D341Med (cell line): Measurements from ENCODE around the gene AKAP8L.

Experiments
- DNase-seq: peaks from one replicate; pipeline ENCODE4 v3.0.0; 2012; ENCODE audit warnings: low spot score

Gene AKAP8L

GRCh38 chr19:15448778-15449619 lies 30.2 kb upstream of the AKAP8L start:
- DNase-seq, result no peak

GRCh38 chr19:15448044-15448777 lies 29.4 kb upstream of the AKAP8L start:
- DNase-seq, result no peak

- DNase-seq, result no peak
These were observed 28.3 kb upstream of the AKAP8L start for GRCh38 chr19:15447057-15447456.

GRCh38 chr19:15445807-15446376 lies 27.1 kb upstream of the AKAP8L start:
- DNase-seq, result no peak

DNA sequence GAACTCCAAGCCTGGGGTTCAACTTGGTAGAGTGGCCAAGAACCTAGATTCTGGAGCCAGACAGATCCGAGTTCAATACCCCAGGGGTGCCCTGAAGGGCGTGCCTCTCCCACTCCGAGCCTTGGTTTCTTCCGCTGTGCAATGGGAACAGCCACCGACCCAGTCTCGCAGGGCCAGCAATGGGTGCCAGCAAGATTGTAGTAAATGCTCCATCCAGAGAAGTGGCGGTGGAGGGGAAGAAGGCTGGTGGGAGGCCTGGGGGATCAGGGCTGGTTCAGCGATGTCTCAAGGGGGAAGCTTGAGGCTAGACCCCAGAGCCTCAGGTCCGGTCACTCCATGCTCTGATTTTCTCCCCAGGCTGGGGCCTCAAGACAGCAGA lies 26.4 kb upstream of the AKAP8L start:
- no peak for DNase-seq

DNA sequence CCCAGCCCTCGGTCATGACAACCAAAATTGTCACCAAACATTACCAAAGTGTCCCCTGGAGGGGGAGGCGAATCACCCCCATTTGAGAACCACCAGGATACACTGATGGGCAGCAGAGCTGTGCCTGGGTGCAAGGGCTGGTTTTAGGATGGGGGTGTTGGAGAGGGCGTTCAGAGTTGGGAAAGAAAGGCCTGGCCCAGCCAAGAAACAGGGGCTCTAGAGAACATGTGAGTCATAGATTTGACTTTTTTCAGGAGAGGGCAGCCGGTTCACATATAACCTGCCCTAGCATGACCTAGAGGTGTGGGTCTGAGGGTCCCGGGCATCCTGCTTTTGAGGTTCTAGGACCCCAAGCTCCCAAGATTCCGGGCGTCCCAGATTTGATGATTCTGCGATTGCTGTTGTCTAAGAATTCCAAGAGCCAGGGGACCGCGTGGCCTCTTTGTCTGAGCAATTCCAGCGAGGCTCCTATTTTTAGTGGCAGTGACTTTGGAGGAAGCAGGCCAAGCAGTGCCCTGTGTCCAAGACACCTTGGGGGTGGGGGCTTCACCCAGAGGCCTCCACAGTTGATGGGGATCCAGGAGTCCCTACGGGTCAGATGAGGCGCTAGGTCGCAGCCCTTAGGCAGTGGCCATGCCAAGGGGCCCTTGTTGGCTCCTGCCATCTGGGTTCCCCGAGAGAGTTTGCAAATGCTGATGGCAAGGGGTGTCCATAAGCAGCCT lies 25.9 kb upstream of the AKAP8L start:
- no peak for DNase-seq

DNA sequence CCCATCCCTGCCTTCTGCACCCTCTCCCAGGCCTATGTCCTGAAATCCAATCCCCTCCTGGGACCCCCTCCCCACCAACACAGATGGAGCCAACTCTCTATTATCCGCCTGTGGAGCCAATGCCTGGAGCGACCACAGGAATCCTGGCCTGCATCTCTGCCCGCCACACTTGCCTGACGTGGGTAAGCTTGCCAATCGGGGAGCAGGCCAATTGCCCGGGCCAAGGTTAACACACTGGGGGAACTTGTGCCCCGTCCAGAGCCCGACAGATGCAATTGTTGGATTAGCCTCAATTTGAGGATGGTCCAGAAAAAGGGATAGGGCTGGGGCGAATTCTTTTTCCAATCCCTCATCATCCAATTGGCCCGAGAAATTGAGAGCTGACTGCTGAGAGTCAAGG lies 25.1 kb upstream of the AKAP8L start:
- no peak for DNase-seq

GRCh38 chr19:15443325-15443724 lies 24.5 kb upstream of the AKAP8L start:
- DNase-seq, result no peak

DNA sequence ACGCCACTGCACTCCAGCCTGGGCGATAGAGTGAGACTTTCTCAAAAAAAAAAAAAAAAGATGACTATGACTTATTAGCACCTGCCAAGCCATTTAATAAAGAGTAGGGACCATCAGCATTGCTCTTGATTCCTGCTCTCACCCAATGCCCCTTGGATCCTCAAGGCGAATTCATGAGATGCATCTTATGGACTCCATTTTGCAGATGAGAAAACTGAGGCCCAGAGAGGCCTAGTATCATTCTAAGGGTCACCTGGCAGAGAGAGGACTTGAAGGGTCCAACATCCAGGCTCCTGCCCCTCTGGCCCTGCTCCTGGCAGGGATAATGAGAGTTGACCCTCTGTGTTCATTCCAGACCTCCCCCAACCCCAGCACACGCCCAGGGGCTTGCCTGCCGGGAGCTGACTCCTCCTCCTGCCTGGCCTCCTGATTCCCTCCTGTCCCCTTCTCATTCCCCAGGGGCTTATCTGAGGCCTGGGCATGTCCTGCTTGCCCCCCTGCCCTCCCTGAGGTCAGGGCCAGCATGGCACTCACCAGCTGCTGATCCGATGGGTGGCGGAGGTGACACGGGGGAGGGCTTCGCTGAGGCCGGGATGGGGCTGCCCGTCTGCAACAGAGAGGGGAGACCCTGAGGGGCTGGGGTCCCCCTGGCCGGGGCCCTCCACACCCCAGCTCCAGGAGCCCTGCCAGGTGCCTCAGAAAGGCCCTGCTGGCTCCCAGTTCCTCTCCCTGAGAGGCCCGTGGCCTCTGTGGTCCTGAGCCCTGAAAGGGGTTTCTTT lies 23.5 kb upstream of the AKAP8L start:
- no peak for DNase-seq

GRCh38 chr19:15441317-15441716 lies 22.5 kb upstream of the AKAP8L start:
- DNase-seq, result no peak

GRCh38 chr19:15439821-15440641 lies 21.2 kb upstream of the AKAP8L start:
- DNase-seq, result no peak

- DNase-seq, result no peak
These were observed 20.5 kb upstream of the AKAP8L start for GRCh38 chr19:15439078-15439799.

- DNase-seq, result no peak
These were observed 19.8 kb upstream of the AKAP8L start for GRCh38 chr19:15438577-15438976.

DNA sequence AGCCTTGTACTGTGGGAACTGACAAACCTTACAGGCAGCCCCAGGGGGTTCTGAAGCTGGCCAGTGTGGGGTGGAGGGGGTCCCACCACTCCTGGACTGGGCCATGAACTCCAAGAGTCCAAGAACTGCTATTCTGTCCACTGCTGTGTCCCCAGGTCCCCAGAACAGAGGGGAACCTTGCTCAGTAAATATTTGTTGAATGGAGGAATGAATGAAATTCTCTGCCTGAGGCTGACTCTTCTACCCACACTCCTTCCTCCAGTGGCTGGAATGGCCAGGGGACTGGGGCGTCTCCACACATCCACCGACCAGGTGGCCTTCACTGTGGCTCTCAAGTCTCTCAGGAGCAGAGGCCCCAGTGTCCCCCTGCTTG lies 19.3 kb upstream of the AKAP8L start:
- DNase-seq, result no peak

- DNase-seq, result no peak
These were observed 18.8 kb upstream of the AKAP8L start for GRCh38 chr19:15437355-15438123.

DNA sequence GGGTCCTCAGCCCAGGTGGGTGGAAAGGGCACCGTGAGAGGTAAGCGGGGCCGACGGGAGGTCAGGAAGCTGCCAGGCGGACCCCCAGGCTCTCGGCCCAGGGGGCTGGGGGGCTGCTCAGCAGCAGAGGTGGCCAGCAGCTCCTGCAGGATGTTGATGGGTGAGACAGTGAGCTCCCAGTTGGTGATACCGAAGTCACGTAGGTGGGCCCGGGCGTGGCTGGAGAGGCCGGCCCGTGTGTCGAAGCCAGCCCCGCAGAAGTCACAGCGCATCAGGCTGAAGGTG lies 18.0 kb upstream of the AKAP8L start:
- no peak for DNase-seq

DNA sequence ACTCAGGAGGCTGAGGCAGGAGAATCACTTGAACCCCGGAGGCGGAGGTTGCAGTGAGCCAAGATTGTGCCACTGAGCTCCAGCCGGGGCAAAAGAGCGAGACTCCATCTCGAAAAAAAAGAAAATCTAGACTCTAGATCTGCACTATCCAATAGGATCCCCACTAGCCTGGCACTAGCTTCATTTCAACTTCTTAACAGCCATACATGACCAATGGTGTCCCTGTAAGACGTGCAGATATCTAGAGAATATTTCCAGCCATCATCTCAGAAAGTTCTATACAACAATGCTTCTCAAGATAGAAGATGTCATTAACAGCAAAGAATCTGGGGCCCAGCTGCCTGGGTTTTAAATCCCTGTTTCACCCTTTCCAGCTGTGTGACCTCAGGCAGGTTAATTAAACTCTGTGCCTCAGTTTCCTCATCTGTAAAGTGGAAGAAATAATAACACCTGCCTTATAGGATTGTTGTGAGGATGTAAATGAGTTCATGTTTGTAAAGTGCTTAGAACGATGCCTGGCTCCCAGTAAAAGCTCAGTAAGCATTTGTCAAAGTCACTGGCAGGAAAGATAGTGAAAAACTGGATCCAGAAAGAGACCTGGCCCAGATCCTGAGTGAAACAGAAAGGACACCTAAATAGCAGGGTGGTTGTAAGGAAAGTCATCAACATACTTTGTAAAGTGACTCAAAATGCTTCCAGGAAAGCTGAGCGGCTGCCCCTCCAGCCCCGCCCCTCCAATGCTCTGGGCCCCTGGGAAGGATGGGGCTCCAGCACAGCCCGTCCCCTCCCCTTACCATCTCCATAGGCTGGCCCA lies 17.4 kb upstream of the AKAP8L start:
- no peak for DNase-seq

GRCh38 chr19:15433519-15434069 lies 14.8 kb upstream of the AKAP8L start:
- DNase-seq, result no peak
